ENCODE data around the gene ATP8A2. TPM values are rescaled to one million over a fixed set of nuclear protein-coding genes. Genes with fewer than 3 reads are reported as not detected.

The ATP8A2 gene
- total RNA-seq, 5 donors from 2014 or later (not counting 1 experiment from before 2014, with no cell fraction given): 0.39 to 0.85 (median 0.73) TPM

DNA sequence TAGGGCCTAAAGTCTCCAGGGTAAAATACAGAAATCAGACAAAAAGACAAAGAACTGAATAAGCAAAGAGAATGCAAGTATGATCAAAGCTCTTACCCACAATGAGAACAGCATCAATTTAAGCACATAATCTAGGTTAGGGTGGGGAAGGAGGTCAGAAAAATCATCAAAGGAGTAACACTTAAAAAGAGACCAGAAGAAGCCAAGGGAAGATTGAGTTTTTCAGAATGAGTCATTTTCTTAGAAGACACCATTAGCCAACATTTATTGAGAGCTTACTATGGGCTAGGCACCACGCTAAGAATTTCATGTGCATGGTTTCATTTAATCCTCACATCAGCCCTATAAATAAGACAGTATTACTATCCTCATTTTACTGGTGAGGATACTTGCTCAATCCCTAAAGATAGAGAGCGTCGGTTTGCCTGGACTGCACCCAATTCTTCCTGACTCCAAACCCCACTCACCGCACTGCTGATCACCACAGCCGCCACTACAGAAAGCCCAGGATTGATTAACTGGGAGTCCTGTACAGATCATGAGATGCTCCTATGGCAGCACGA is 681.7 kb downstream of the ATP8A2 start:
- H3K4me3 ChIP-seq (ENCODE audit: control insufficient read depth in 1 of 2, extremely low read depth in 1 of 2, low read length in 1 of 2): no peak overlapping the region
- peaks cover 7 to 27% of the 10 kb centered on the region in 2 experiments for H3K27me3 ChIP-seq (replicated peaks in 1 of 2; ENCODE audit: control insufficient read depth in 2 of 2, extremely low read depth in 1 of 2, insufficient read depth in 2 of 2, low read length in 1 of 2)
- H3K4me3 Mint-ChIP-seq: peak overlapping the region in 1 of 3 donors; percentile 84
- no peak overlapping the region for H3K27ac Mint-ChIP-seq
- CTCF ChIA-PET: interaction anchor here in 1 of 2 donors (0.6 kb wide), 1 partner anchor 225 kb away, joined by 3 read pairs; no protein-coding TSS in a partner anchor
- peaks cover 14 to 28% of the 10 kb centered on the region in 2 donors for H3K27me3 Mint-ChIP-seq
- no peak for ATAC-seq (replicated peaks in 1 of 4)
- H3K36me3 Mint-ChIP-seq: no peaks in the 10 kb centered on the region
- H3K4me1 ChIP-seq (ENCODE audit: control insufficient read depth in 1 of 2, extremely low read depth in 1 of 2, insufficient read depth in 2 of 2, low read length in 2 of 2): peaks cover 7 to 29% of the 10 kb centered on the region in 2 experiments
- no peaks in the 10 kb centered on the region for H3K9me3 Mint-ChIP-seq
- H3K9me3 ChIP-seq: no peaks in the 10 kb centered on the region
- no peak overlapping the region for H3K27ac ChIP-seq (ENCODE audit: low read length)
- WGBS (ENCODE audit: insufficient coverage): no CpG with 5 or more reads among the region's 6 CpGs
- POLR2A ChIA-PET: no interaction called here
- DNase-seq: no peak
- H3K36me3 ChIP-seq (ENCODE audit: control insufficient read depth in 2 of 2, extremely low read depth in 1 of 2, insufficient read depth in 1 of 2, low read length in 1 of 2): no peaks in the 10 kb centered on the region
- peaks cover 16 to 23% (median 16%) of the 10 kb centered on the region in 3 donors for H3K4me1 Mint-ChIP-seq

DNA sequence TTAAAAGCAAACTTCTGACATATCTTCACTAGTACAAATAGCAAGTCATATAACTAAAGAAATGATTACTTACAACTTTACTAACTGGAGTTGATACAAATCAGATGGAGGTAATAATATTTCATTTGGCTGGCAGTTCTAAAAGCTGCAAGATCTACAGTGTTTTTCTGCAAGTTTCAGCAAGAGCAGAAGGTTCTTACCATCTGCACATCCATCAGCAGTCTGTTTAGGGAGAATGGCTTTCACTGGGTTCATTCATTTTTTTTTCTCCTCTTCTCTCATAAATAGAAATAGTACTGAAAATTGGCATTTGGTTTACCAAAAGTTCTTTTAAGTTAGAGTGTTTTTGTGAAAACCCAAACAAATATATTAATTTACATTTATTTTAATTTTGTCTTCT is 683.1 kb downstream of the ATP8A2 start:
- CTCF ChIA-PET: no interaction called here
- H3K27me3 ChIP-seq (replicated peaks in 1 of 2; ENCODE audit: control insufficient read depth in 2 of 2, extremely low read depth in 1 of 2, insufficient read depth in 2 of 2, low read length in 1 of 2): peaks cover 3 to 18% of the 10 kb centered on the region in 2 experiments
- peaks cover 12 to 16% of the 10 kb centered on the region in 2 donors for H3K27me3 Mint-ChIP-seq

DNA sequence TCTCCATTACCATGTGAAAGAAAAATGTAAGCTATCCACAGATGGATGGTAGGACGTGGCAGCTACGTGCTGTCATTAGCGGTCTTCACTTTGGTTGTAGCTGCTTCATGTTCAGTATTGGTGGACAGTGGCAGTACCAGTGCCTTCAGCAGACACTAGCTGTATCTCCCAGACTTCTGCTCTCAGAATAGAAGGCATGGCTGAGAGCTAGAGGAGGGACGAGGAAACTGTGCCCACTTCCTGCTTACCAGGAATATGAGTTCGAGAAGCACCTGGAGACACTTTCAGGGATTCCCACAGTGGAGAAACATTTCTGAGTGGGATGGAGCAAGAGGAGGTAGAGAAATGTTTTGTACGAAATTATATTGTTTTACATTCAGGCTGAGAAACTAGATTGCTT is 686.9 kb downstream of the ATP8A2 start:
- Histone ChIP-seq H3K9me3 (no peaks in the 10 kb centered on the region), H3K27me3 (replicated peaks in 1 of 2; ENCODE audit: control insufficient read depth in 2 of 2, extremely low read depth in 1 of 2, insufficient read depth in 2 of 2, low read length in 1 of 2) (no peaks in the 10 kb centered on the region), H3K4me3 (ENCODE audit: control insufficient read depth in 1 of 2, extremely low read depth in 1 of 2, low read length in 1 of 2) (no peak overlapping the region), H3K27ac (ENCODE audit: low read length) (no peak overlapping the region), H3K36me3 (ENCODE audit: control insufficient read depth in 2 of 2, extremely low read depth in 1 of 2, insufficient read depth in 1 of 2, low read length in 1 of 2) (no peaks in the 10 kb centered on the region), H3K4me1 (ENCODE audit: control insufficient read depth in 1 of 2, extremely low read depth in 1 of 2, insufficient read depth in 2 of 2, low read length in 2 of 2) (no peaks in the 10 kb centered on the region)
- 48% methylated on average over 2 of the region's 6 CpGs for WGBS (ENCODE audit: insufficient coverage)
- H3K4me3 Mint-ChIP-seq: no peak overlapping the region
- peaks cover 0 to 10% (median 0%) of the 10 kb centered on the region in 3 donors for H3K4me1 Mint-ChIP-seq
- no peaks in the 10 kb centered on the region for H3K36me3 Mint-ChIP-seq
- ChIA-PET CTCF (interaction anchor here in 1 of 2 donors (0.6 to 1.4 kb wide), 2 partner anchors 229 to 484 kb away, joined by 3 read pairs; no protein-coding TSS in a partner anchor), POLR2A (no interaction called here)
- no peak for ATAC-seq (replicated peaks in 1 of 4)
- H3K27me3 Mint-ChIP-seq: peaks cover 1 to 3% of the 10 kb centered on the region in 2 donors
- H3K27ac Mint-ChIP-seq: no peak overlapping the region
- no peak for DNase-seq
- H3K9me3 Mint-ChIP-seq: no peaks in the 10 kb centered on the region

More for the DNA sequence above, 683.1 kb downstream of the ATP8A2 start:
- peaks cover 7 to 20% of the 10 kb centered on the region in 2 experiments for H3K4me1 ChIP-seq (ENCODE audit: control insufficient read depth in 1 of 2, extremely low read depth in 1 of 2, insufficient read depth in 2 of 2, low read length in 2 of 2)
- H3K27ac ChIP-seq (ENCODE audit: low read length): no peak overlapping the region
- Mint-ChIP-seq H3K9me3 (no peaks in the 10 kb centered on the region), H3K4me1 (peaks cover 7 to 23% (median 8%) of the 10 kb centered on the region in 3 donors), H3K4me3 (no peak overlapping the region), H3K27ac (no peak overlapping the region), H3K36me3 (no peaks in the 10 kb centered on the region)
- ATAC-seq (replicated peaks in 1 of 4) (no peak), DNase-seq (no peak)
- POLR2A ChIA-PET: no interaction called here
- no peaks in the 10 kb centered on the region for H3K36me3 ChIP-seq (ENCODE audit: control insufficient read depth in 2 of 2, extremely low read depth in 1 of 2, insufficient read depth in 1 of 2, low read length in 1 of 2)
- no peak overlapping the region for H3K4me3 ChIP-seq (ENCODE audit: control insufficient read depth in 1 of 2, extremely low read depth in 1 of 2, low read length in 1 of 2)
- no peaks in the 10 kb centered on the region for H3K9me3 ChIP-seq

DNA sequence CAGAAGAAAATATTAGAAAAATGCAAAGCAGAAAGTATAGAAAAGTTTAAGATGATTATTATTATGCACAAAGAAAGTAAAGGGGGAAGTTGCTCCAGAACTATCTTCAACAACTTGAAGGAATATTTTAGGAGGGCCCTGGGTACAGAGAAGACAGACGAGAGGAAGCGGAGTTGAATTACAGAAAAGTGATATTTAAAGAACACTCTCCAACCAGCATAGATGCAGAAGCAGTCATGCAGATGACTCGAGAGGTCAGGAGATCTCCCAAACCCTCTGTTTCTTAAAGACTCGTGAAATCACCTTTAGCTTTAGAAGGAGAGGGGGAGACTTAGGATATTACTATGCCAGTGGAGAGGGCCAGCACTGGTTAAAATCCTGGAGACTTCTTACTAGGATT is 688.6 kb downstream of the ATP8A2 start:
- H3K4me3 Mint-ChIP-seq: no peak overlapping the region
- CTCF ChIA-PET: interaction anchor here (0.5 to 1.1 kb wide), 5 partner anchors 230 to 709 kb away, joined by 3 to 5 read pairs (median 3); no protein-coding TSS in a partner anchor

DNA sequence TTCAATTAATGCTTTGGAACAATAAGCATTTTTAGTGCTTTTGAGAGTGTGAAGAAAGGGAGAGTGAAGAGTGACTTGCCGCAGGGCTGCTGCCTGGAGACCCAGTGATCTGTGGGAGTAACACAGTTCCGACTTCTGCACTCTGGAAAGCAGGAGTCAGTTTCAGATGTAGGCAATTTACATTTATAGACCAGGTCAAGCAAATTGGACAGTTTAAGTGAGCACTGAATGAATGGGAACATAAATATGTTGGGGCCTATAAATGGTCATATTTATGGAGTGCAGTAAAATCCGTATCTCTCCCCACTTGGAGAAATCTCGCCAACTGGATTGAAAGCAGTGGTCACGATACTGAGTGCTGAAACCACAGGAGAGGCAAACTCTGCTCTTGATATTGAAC is 689.5 kb downstream of the ATP8A2 start:
- H3K4me3 ChIP-seq (ENCODE audit: control insufficient read depth in 1 of 2, extremely low read depth in 1 of 2, low read length in 1 of 2): no peak overlapping the region
- Mint-ChIP-seq H3K27me3 (peaks cover 3 to 5% of the 10 kb centered on the region in 2 donors), H3K4me1 (peaks cover 0 to 10% (median 0%) of the 10 kb centered on the region in 3 donors), H3K36me3 (no peaks in the 10 kb centered on the region), H3K4me3 (no peak overlapping the region), H3K27ac (no peak overlapping the region), H3K9me3 (no peaks in the 10 kb centered on the region)
- no peak overlapping the region for H3K27ac ChIP-seq (ENCODE audit: low read length)
- no peaks in the 10 kb centered on the region for H3K9me3 ChIP-seq
- H3K27me3 ChIP-seq (replicated peaks in 1 of 2; ENCODE audit: control insufficient read depth in 2 of 2, extremely low read depth in 1 of 2, insufficient read depth in 2 of 2, low read length in 1 of 2): no peaks in the 10 kb centered on the region
- 74% methylated on average over 2 of the region's 5 CpGs for WGBS (ENCODE audit: insufficient coverage)
- ATAC-seq (replicated peaks in 1 of 4): no peak
- POLR2A ChIA-PET: no interaction called here
- H3K4me1 ChIP-seq (ENCODE audit: control insufficient read depth in 1 of 2, extremely low read depth in 1 of 2, insufficient read depth in 2 of 2, low read length in 2 of 2): no peaks in the 10 kb centered on the region
- DNase-seq: no peak
- H3K36me3 ChIP-seq (ENCODE audit: control insufficient read depth in 2 of 2, extremely low read depth in 1 of 2, insufficient read depth in 1 of 2, low read length in 1 of 2): no peaks in the 10 kb centered on the region
- CTCF ChIA-PET: interaction anchor here in 1 of 2 donors (0.7 to 1.0 kb wide), 3 partner anchors 231 to 486 kb away, joined by 3 to 7 read pairs (median 3); no protein-coding TSS in a partner anchor

More for the DNA sequence above, 688.6 kb downstream of the ATP8A2 start:
- Histone ChIP-seq H3K27ac (ENCODE audit: low read length) (no peak overlapping the region), H3K4me1 (ENCODE audit: control insufficient read depth in 1 of 2, extremely low read depth in 1 of 2, insufficient read depth in 2 of 2, low read length in 2 of 2) (no peaks in the 10 kb centered on the region), H3K36me3 (ENCODE audit: control insufficient read depth in 2 of 2, extremely low read depth in 1 of 2, insufficient read depth in 1 of 2, low read length in 1 of 2) (no peaks in the 10 kb centered on the region), H3K9me3 (no peaks in the 10 kb centered on the region), H3K27me3 (replicated peaks in 1 of 2; ENCODE audit: control insufficient read depth in 2 of 2, extremely low read depth in 1 of 2, insufficient read depth in 2 of 2, low read length in 1 of 2) (no peaks in the 10 kb centered on the region), H3K4me3 (ENCODE audit: control insufficient read depth in 1 of 2, extremely low read depth in 1 of 2, low read length in 1 of 2) (no peak overlapping the region)
- POLR2A ChIA-PET: no interaction called here
- Mint-ChIP-seq H3K36me3 (no peaks in the 10 kb centered on the region), H3K27ac (no peak overlapping the region), H3K9me3 (no peaks in the 10 kb centered on the region), H3K27me3 (peaks cover 3 to 4% of the 10 kb centered on the region in 2 donors), H3K4me1 (peaks cover 0 to 10% (median 0%) of the 10 kb centered on the region in 3 donors)
- no peak for ATAC-seq (replicated peaks in 1 of 4)
- no peak for DNase-seq
- WGBS (ENCODE audit: insufficient coverage): no CpG with 5 or more reads among the region's 4 CpGs

DNA sequence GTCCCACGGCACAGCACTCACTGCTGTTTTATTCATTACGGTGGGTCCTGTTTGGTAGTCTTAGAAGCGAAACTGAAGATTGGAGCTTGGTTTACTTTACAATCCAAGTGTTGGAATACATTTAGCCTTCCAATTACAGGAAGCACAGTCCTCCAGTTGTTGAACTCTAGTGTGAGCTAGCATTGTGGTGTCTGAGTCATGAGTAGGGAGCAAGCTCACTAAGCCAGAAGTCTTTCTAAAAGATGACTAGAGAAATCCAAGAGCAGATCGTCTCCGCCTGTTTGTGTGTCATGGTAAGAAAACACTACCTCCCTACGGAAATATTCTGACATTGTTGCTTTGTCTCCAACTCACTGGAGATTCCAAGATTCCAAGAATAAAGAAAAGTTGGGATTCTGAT is 690.2 kb downstream of the ATP8A2 start:
- no peak overlapping the region for H3K27ac ChIP-seq (ENCODE audit: low read length)
- no peaks in the 10 kb centered on the region for H3K9me3 ChIP-seq
- ChIA-PET POLR2A (no interaction called here), CTCF (interaction anchor here (0.5 to 1.4 kb wide), 8 partner anchors 12 to 845 kb away, joined by 3 to 9 read pairs (median 4); no protein-coding TSS in a partner anchor)
- peaks cover 0 to 10% (median 0%) of the 10 kb centered on the region in 3 donors for H3K4me1 Mint-ChIP-seq
- H3K27me3 Mint-ChIP-seq: peaks cover 3 to 4% of the 10 kb centered on the region in 2 donors
- no peaks in the 10 kb centered on the region for H3K4me1 ChIP-seq (ENCODE audit: control insufficient read depth in 1 of 2, extremely low read depth in 1 of 2, insufficient read depth in 2 of 2, low read length in 2 of 2)
- DNase-seq (no peak), ATAC-seq (replicated peaks in 1 of 4) (no peak)
- WGBS (ENCODE audit: insufficient coverage): 100% methylated on average over 2 of the region's 6 CpGs
- no peak overlapping the region for H3K4me3 ChIP-seq (ENCODE audit: control insufficient read depth in 1 of 2, extremely low read depth in 1 of 2, low read length in 1 of 2)
- H3K36me3 Mint-ChIP-seq: no peaks in the 10 kb centered on the region
- H3K27me3 ChIP-seq (replicated peaks in 1 of 2; ENCODE audit: control insufficient read depth in 2 of 2, extremely low read depth in 1 of 2, insufficient read depth in 2 of 2, low read length in 1 of 2): no peaks in the 10 kb centered on the region
- H3K9me3 Mint-ChIP-seq: no peaks in the 10 kb centered on the region
- no peak overlapping the region for H3K27ac Mint-ChIP-seq
- no peaks in the 10 kb centered on the region for H3K36me3 ChIP-seq (ENCODE audit: control insufficient read depth in 2 of 2, extremely low read depth in 1 of 2, insufficient read depth in 1 of 2, low read length in 1 of 2)
- H3K4me3 Mint-ChIP-seq: no peak overlapping the region
